ENCODE data around the gene ZFR2. TPM values are rescaled to one million over a fixed set of nuclear protein-coding genes. Genes with fewer than 3 reads are reported as not detected.
"Not testable (repeated sequence)": the region's sequence is repeated elsewhere in the genome, so short reads cannot be mapped to it uniquely, and the experiment has no call there.

ZFR2 gene
- total RNA-seq, 1 experiment from 2014 or later = not detected

- Histone ChIP-seq H3K27me3 (no peaks in the 10 kb centered on the region), H3K4me3 (peak within 1 kb of the TSS; percentile 89), H3K27ac (peak within 1 kb of the TSS; percentile 78), H3K4me1 (no peaks in the 10 kb centered on the region), H3K9me3 (replicated peaks) (no peaks in the 10 kb centered on the region), H3K36me3 (peaks cover 3% of the 10 kb centered on the region; the same call in 1 of the 2 replicates)
- DNase-seq = peak; percentile 98 to 99
These were observed 106.1 kb downstream of the ZFR2 start, which contains the start of gene MRPL54 for GRCh38 chr19:3762501-3763459. TSS of gene MRPL54 (plus strand) at chr19:3762682. CDS start at chr19:3762701, 19 bp downstream.

GRCh38 chr19:3762130-3762473 lies 106.7 kb downstream of the ZFR2 start:
- Histone ChIP-seq H3K4me1 (no peaks in the 10 kb centered on the region), H3K9me3 (replicated peaks) (no peaks in the 10 kb centered on the region), H3K27ac (no peak overlapping the region), H3K27me3 (no peaks in the 10 kb centered on the region), H3K36me3 (peaks cover 3% of the 10 kb centered on the region; the same call in 1 of the 2 replicates), H3K4me3 (peak overlapping the region; percentile 89)
- no peak for DNase-seq

- Histone ChIP-seq H3K4me3 (peak within 1 kb of the TSS; percentile 89), H3K4me1 (no peaks in the 10 kb centered on the region), H3K36me3 (peaks cover 3% of the 10 kb centered on the region; the same call in 1 of the 2 replicates), H3K27me3 (no peaks in the 10 kb centered on the region), H3K9me3 (replicated peaks) (no peaks in the 10 kb centered on the region), H3K27ac (peak within 1 kb of the TSS; percentile 78)
- DNase-seq = peak; percentile 89 to 94
These were observed 107.3 kb downstream of the ZFR2 start, which contains the start of gene APBA3 for GRCh38 chr19:3761382-3762129. TSS of gene APBA3 (minus strand) at chr19:3761692. CDS start at chr19:3760264, 1,428 bp downstream.

GRCh38 chr19:3760871-3761361 lies 107.9 kb downstream of the ZFR2 start:
- Histone ChIP-seq H3K4me1 (no peaks in the 10 kb centered on the region), H3K36me3 (no peaks in the 10 kb centered on the region), H3K27me3 (no peaks in the 10 kb centered on the region), H3K9me3 (replicated peaks) (no peaks in the 10 kb centered on the region), H3K4me3 (peak overlapping the region; percentile 83), H3K27ac (peak overlapping the region; percentile 26; the same call in 1 of the 2 replicates)
- DNase-seq = peak in 1 of 2 experiments; percentile 16

GRCh38 chr19:3759482-3760254 lies 109.2 kb downstream of the ZFR2 start:
- H3K27me3 ChIP-seq = no peaks in the 10 kb centered on the region
- H3K4me3 ChIP-seq = no peak overlapping the region
- H3K4me1 ChIP-seq = no peaks in the 10 kb centered on the region
- no peak overlapping the region for H3K27ac ChIP-seq
- H3K9me3 ChIP-seq (replicated peaks) = no peaks in the 10 kb centered on the region
- H3K36me3 ChIP-seq = no peaks in the 10 kb centered on the region
- no peak for DNase-seq

GRCh38 chr19:3758297-3758696 lies 110.5 kb downstream of the ZFR2 start:
- H3K36me3 ChIP-seq; H3K9me3 ChIP-seq (replicated peaks); DNase-seq; H3K27me3 ChIP-seq; H3K27ac ChIP-seq; H3K4me1 ChIP-seq; H3K4me3 ChIP-seq: not testable (repeated sequence)

GRCh38 chr19:3757705-3758104 lies 111.1 kb downstream of the ZFR2 start:
- not testable (repeated sequence) for H3K4me1 ChIP-seq; DNase-seq; H3K4me3 ChIP-seq; H3K36me3 ChIP-seq; H3K27me3 ChIP-seq; H3K9me3 ChIP-seq (replicated peaks); H3K27ac ChIP-seq

Other genes starting within 250 kb of the ZFR2 start
- gene CACTIN, start 242.2 kb downstream of the ZFR2 start, total RNA-seq (2014; rRNA removed; shearing (Covaris generic)) = 21.4 and 21.6 TPM in 2 replicates
- gene PIP5K1C, start 168.6 kb downstream of the ZFR2 start, total RNA-seq (2014; rRNA removed; shearing (Covaris generic)) = 11.8 and 12.2 TPM in 2 replicates
- not detected in 2 replicates for gene TJP3, start 160.7 kb downstream of the ZFR2 start, total RNA-seq (2014; rRNA removed; shearing (Covaris generic))
- gene APBA3, start 107.3 kb downstream of the ZFR2 start, total RNA-seq (2014; rRNA removed; shearing (Covaris generic)) = 15.0 and 15.2 TPM in 2 replicates
- 23.9 and 29.4 TPM in 2 replicates for gene MRPL54, start 106.4 kb downstream of the ZFR2 start, total RNA-seq (2014; rRNA removed; shearing (Covaris generic))
- gene RAX2, start 96.8 kb downstream of the ZFR2 start, total RNA-seq (2014; rRNA removed; shearing (Covaris generic)) = not detected in 2 replicates
- gene MATK, start 82.7 kb downstream of the ZFR2 start, total RNA-seq (2014; rRNA removed; shearing (Covaris generic)) = not detected in 2 replicates
- gene ATCAY, start 11.6 kb upstream of the ZFR2 start, total RNA-seq (2014; rRNA removed; shearing (Covaris generic)) = not detected in 2 replicates
- gene NMRK2, start 64.0 kb upstream of the ZFR2 start, total RNA-seq (2014; rRNA removed; shearing (Covaris generic)) = 0.79 and 1.1 TPM in 2 replicates
- gene DAPK3, start 102.1 kb upstream of the ZFR2 start, total RNA-seq (2014; rRNA removed; shearing (Covaris generic)) = 39.1 and 41.9 TPM in 2 replicates
- gene EEF2, start 116.4 kb upstream of the ZFR2 start, total RNA-seq (2014; rRNA removed; shearing (Covaris generic)) = 1,658 and 1,674 TPM in 2 replicates
- gene PIAS4, start 138.7 kb upstream of the ZFR2 start, total RNA-seq (2014; rRNA removed; shearing (Covaris generic)) = 32.8 and 35.1 TPM in 2 replicates
- 8.2 and 8.6 TPM in 2 replicates for gene ZBTB7A, start 197.9 kb upstream of the ZFR2 start, total RNA-seq (2014; rRNA removed; shearing (Covaris generic))